ENCODE results near the gene RFX2.

GRCh38 chr19:6098574-6098973 lies 11.7 kb downstream of the RFX2 start:
- TF ChIP-seq, protein P1, sequence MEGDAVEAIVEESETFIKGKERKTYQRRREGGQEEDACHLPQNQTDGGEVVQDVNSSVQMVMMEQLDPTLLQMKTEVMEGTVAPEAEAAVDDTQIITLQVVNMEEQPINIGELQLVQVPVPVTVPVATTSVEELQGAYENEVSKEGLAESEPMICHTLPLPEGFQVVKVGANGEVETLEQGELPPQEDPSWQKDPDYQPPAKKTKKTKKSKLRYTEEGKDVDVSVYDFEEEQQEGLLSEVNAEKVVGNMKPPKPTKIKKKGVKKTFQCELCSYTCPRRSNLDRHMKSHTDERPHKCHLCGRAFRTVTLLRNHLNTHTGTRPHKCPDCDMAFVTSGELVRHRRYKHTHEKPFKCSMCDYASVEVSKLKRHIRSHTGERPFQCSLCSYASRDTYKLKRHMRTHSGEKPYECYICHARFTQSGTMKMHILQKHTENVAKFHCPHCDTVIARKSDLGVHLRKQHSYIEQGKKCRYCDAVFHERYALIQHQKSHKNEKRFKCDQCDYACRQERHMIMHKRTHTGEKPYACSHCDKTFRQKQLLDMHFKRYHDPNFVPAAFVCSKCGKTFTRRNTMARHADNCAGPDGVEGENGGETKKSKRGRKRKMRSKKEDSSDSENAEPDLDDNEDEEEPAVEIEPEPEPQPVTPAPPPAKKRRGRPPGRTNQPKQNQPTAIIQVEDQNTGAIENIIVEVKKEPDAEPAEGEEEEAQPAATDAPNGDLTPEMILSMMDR (IDR thresholded peaks at IDR 0.05; ENCODE audit: insufficient read depth, low read depth, low read length): no peak
- TF ChIP-seq EZH2 (IDR thresholded peaks at IDR 0.05; ENCODE audit: insufficient read depth, low read length): no peak
